A549 (cell line): ENCODE measurements around the gene ZNF732.

ENCODE experiments used
- CTCF ChIP-seq: fragments of >200 bp; sonication (Bioruptor Twin); formaldehyde crosslinking; IDR thresholded peaks from 3 replicates; pipeline ENCODE4 v1.5.1; 2016
- EHMT2 ChIP-seq: fragments of 200-600 bp; sonication (generic); IDR thresholded peaks from 2 replicates; pipeline ENCODE4 v1.6.1; 2016; ENCODE audit warnings: antibody characterized with exemption, low read depth, mild to moderate bottlenecking, moderate library complexity
- JUN ChIP-seq, 2 experiments: fragments of >200 bp; sonication (Bioruptor Twin); formaldehyde crosslinking; IDR thresholded peaks; 2 replicates in 1 of 2; 3 replicates in 1 of 2; pipeline ENCODE4 v1.6.1; 2016 to 2017
- MAX ChIP-seq: IDR thresholded peaks from 2 replicates; pipeline ENCODE4 v1.6.1; 2012
- POLR2A ChIP-seq: IDR thresholded peaks from 2 replicates; pipeline ENCODE4 v1.6.1; 2012; ENCODE audit warnings: mild to moderate bottlenecking, low read length
- RCOR1 ChIP-seq: fragments of 150-350 bp; IDR thresholded peaks from 2 replicates; pipeline ENCODE4 v1.6.1; 2014; ENCODE audit warnings: antibody characterized with exemption, low read length, low read depth

- no peak for TF ChIP-seq POLR2A
- no peak for TF ChIP-seq CTCF
- TF ChIP-seq JUN (IDR thresholded peaks at IDR 0.05): no peak
- no peak for TF ChIP-seq MAX
- no peak for TF ChIP-seq RCOR1
- TF ChIP-seq EHMT2: no peak
Measured at GRCh38 chr4:314296-314903, 9.1 kb upstream of the ZNF732 start.
